Dermis microvascular lymphatic vessel endothelial cell (primary cell): Measurements from ENCODE around the gene CABLES2. TPM values are rescaled to one million over a fixed set of nuclear protein-coding genes. Genes with fewer than 3 reads are reported as not detected.
"Not testable (repeated sequence)": the region's sequence is repeated elsewhere in the genome, so short reads cannot be mapped to it uniquely, and the experiment has no call there.

Source experiments
- DNase-seq, 2 donors: peaks; one replicate each; pipeline versions ENCODE4 v3.0.0 to v3.0.0-alpha.2; 2010; ENCODE audit warnings: low read depth in 2 of 2
- total RNA-seq: library from RNA; depleted of rRNA; stranded (reverse); fragments of >200 nt; gene quantifications from 2 replicates; pipeline ENCODE4 v1.2.1, GENCODE V29; 2014

Gene CABLES2
- total RNA-seq, 1 donor from 2014 or later, result 0.77 TPM

DNA sequence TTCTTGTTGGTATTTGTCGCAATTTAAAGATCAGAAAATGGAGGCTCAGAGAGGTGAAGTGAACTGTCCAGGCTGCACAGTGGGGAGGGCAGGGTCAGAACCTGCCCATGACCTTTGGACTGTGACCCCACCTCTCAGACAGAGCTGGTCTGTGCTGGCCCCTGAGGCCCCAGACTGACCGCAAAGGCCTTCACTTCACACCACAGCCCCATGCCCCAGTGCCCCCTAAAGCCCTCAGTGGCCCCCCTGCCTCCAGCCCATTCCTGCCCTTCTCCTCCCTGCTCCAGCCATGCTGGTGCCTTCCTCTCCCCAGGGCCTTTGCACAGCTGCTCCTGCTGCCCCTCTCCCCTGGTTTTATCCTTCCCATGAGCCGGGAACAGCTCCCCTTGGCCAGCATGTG, 29.6 kb upstream of the CABLES2 start:
- no peak for DNase-seq

DNA sequence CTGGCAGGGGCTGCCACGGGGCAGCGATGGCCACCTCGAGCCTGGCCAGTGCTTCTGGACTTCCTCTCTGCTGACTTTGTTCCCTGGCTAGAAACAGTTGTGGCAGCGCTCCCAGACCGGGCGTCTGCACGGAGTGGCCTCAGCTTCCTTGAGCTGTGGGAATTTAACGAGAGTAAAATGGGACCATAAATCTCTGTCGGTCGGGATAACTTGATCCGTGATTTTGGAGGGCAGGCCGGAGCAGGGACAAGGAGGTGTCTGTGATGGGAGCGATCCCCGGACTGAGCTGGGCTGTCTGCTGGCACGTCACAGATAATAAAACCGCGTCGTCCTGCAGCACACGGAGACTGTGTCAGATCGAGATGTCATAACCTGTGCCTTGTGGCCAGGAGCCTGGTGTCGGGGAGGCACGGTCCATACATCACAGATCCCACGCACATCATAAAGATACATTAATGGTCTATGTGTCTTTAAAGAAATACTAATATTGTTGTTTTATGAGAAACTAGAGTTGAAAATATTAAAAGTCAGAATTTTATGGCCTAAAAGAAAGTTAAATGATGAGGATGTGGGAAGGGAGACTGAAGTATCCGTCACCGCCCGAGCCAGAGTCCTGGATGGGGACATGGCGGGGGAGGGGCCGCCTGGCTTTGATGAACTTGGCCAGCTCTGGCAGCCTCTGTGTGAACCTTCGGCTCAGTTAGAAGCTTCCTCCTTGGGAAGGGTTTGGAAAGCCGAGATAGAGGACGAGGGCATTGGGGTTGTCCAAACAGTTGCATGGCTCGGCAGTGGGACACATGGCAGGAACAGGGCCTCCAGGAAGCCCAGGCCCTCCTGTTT, 26.8 kb upstream of the CABLES2 start:
- DNase-seq, result no peak

DNA sequence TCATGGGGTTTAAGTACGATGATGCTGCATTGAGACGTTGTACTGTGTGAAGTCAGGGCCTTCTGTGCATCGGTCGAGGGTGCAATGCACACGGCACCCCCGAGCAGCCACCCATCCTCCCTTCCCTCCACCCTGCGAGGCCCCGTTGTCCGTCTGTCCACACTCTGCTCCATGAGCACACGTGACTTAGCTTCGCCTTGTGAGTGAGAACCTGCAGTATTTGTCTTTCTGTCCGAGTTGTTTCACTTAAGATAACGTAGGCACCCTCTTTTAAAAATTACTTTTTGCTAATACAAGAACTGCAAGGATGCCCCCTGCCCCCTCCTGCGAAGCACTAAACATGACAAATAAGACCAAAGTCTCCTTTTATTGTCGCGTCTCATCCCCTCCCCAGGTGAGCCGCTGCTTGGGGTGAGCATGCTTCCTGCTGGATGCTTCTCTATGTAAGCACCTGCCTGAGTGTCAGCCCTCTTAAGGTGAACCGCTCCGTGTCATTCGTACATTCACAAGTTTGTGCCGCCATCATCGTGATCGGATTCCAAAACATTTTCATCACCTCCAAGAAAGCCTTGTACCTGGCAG, 23.9 kb upstream of the CABLES2 start:
- no peak for DNase-seq

GRCh38 chr20:62430311-62430853, 23.3 kb upstream of the CABLES2 start:
- no peak for DNase-seq

DNA sequence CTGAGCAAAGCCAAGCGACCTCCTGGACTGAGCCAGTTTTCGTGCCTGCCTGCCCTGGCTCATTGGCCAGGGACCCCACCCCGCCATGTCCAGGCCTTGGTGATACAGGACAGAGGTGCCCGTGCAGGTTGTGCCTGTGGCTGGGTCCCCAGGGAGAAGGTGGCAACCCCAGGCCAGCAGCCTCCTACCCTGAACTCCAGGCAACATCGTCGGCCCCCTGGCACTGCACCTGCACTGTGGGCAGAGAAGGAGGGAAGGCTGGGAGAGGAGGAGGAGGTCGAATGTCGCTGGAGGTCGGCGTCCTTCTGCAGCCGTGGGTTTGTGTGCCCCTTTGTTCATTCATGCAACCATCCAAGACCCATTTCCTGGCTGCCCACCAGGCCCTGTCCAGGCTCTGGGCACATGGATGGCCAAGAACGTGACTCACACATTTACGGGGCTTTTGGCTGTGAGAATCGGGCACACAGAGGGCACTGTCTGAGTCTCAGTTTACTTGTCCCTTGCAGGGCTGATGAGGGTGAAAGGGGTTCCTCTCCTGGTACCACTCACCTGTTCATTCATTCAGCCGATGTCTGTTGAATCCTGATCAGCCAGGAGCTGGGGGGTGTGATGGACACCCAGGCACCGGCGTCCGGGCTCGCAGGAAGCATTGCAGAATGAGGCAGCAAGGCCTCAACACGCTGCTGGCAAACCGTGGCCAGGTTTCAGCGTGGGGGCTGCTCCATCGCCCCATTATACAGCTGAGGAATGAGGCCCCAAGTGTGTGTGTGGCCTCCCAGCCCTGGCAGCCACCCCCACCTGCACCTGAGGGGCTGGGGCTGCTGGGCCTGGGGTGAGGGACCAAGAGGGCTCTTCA, 22.6 kb upstream of the CABLES2 start:
- DNase-seq, result no peak

DNA sequence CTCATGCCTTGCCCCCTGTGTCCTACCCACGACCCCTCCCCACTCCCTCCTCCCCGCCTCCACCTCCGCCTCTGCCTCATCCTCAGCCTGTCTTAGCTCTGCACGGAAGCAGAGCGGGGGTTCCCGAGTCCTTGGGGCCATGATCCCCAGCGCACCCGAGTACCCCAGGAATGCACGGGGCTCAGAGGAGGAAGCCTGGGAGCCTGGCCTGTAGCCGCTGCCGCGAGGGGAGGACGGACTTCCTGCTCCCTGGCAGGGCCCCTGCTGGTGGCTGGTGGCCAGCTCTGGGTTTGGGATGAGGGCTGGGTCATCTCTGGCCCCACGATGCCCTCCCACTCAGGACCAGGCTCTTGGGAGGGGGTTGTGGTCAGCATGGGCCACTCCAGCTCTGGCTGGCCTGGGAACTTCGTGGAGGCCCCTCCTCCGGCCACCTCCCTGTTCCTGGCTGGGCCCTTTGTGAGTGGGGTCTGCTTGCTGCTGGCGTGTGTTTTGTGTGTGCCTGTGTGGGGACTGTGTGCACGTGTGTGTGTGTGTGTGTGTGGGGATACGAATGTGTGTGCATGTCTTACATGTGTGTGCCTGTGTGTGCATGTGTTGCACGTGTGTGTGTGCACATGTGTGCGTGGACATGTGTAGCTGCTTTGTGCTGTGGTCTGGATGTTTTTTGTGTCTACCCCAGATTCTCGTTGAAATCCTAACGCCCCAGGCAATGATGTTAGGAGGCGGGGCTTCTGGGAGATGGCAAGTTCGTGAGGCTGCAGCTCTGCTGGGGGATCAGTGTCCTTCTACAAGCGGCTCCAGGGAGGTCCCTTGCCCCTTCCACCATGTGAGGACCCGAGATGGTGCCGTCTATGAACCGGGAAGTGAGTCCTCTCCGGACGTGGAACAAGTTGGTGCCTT, 21.6 kb upstream of the CABLES2 start:
- DNase-seq, result no peak

DNA sequence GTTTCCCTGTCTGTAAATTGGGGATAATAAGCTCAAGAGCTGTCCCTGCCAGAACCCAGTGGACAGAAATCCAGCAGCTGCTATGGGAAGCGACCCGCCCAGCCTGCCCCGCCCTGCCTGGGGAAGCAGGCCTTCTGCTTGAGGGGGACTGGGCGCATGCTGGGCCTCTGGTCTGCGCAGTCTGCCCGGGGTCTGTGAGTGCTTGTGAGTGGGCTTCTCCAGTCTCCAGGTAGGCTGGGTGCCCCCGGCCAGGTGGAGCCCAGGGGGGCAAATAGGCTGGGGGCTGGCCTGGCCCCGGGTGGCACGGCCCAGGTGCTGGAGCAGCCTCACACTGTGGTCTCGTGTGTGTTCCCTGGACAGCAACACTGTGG, 20.9 kb upstream of the CABLES2 start:
- DNase-seq, result no peak

- no peak for DNase-seq
Measured at GRCh38 chr20:62427172-62428001, 20.3 kb upstream of the CABLES2 start, which contains the start of gene RBBP8NL. Gene RBBP8NL (minus strand): TSS chr20:62427539. CDS start chr20:62419647, 7,892 bp downstream.

DNA sequence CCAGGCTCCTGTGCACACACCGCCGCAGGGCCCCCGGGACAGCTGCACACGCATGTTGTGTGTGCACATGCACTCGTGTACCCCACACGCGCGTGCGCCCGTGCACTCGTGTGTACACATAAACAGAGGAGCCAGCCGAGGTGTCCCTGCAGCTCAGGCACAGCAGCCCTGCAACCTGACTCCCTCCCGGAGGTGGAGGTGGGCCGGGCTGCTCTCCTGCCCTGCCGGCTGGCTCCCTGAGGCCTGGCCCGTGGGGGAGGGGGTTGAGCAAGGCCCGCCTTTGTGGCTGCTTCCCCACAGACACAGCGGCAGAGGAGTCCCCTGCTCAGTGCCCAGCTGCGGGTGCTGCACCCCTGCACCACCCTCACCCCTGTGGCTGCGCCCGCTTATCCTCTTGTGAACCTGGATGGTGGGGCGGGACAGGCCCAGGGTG, 19.6 kb upstream of the CABLES2 start:
- DNase-seq, result no peak

- DNase-seq, result not testable (repeated sequence)
Measured at GRCh38 chr20:62426059-62426348, 18.9 kb upstream of the CABLES2 start.

DNA sequence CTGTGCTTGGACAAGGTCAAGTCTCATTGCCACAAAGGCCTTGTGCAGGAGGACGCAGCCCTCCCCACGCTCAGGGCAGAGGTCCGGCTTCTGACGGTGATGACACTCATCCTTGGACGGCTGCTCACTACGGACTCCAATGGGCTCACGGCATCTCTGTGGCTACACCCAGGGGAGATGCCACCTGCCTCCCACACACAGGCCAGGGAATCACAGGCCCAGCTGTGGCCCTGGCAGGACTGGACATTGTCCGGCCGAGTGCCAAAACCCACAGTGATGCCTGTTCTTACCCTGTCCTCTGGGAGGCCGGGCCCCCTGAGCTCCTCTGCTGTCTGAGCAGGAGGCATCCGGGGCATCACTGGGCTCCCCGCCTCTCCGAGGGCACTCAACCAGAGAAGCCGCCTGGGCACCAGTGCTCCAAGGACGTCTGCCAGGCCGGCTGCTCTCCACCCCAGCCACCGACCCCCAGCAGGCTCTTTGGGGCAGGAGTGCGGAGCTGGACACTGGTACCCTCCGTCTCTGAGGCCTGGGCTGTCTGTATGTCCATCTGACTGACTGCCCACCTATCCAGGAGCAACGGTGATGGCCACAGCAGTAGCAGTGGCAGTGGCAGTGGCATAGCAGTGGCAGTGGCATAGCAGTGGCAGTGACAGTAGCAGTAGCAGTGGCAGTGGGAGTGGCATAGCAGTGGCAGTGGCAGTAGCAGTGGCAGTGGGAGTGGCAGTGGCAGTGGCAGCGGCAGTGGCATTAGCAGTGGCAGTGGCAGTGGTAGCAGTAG, 18.4 kb upstream of the CABLES2 start:
- no peak for DNase-seq

GRCh38 chr20:62424249-62425107, 17.4 kb upstream of the CABLES2 start:
- DNase-seq, result no peak

- DNase-seq, result no peak
Measured at GRCh38 chr20:62423326-62423706, 16.2 kb upstream of the CABLES2 start.

DNA sequence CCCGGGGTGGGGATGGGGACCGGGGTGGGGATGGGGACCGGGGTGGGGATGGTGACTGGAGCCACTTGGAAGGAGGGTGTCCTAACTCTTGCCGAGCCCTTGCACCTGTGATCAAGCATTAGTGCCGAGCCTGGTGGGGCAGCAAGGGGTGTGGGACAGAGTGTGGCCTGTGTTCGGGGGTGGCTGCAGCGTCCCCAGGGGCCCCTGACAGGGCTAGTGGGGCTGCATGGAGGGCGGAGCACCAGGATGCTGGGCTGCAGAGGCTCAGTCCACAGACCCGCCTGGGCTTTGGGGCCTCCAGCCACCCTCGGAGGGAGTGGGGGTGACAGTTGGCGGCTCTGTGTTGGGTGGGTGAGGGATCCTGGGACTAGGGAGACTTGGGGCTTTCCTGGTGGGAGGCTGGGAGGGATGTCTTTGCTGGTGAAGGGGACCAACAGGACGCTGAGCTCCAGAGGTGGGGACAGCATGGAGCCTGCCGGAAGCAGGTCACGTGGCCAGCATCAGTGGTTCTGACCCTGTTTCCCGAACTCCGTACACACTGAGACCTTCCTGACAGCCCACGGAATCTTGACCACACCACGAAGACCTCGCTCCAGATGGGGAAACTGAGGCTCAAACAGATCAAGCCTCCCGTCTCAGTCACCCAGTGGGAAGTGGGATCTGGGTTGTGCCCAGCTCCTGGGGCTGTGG, 15.7 kb upstream of the CABLES2 start:
- no peak for DNase-seq

DNA sequence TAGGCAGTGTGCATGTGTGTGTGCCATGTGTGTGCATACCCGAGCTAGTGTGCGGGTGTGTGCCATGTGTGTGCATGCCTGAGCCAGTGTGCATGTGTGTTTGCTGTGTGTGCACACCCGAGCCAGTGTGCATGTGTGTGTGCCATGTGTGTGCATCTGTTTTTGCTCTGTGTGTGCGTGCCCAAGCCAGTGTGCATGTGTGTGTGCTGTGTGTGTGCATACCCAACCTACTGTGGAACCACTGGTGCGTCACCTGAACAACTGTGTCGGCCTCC, 14.6 kb upstream of the CABLES2 start:
- no peak for DNase-seq

DNA sequence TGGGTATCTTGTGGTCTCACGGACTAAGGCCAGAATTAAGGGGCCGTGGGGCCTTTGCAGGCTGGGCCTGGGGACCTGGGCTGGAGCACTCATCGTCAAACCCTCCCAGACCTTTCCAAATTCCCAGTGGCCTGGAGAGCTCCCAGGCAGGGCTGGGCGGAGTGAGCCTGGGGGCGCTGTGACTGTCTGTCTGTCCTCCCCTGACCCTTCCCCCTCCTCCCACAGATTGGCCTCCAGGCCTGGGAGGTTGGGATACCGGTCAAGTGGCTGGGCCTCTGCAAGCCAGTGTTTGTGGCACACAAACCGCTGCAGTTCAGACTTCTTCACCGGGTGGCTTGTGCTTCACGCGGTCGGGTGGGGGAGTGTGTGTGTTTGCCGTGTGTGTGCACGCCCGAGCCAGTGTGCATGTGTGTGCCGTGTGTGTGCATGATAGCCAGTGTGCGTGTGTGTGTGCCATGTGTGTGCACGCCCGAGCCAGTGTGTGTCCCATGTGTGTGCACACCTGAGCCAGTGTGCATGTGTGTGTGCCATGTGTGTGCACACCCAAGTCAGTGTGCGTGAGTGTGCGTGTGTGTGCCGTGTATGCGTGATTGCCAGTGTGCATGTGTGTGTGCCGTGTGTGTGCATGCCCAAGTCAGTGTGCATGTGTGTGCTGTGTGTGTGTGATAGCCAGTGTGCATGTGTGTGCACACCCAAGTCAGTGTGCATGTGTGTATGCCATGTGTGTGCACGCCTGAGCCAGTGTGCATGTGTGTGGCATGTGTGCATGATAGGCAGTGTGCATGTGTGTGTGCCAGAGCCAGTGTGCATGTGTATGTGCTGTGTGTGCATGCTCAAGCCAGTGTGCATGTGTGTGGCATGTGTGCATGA, 14.0 kb upstream of the CABLES2 start:
- DNase-seq, result no peak

- DNase-seq, result no peak
Measured at GRCh38 chr20:62419759-62420158, 12.7 kb upstream of the CABLES2 start.
